ENCODE results near the gene GAPDHS. TPM values are rescaled to one million over a fixed set of nuclear protein-coding genes. Genes with fewer than 3 reads are reported as not detected.

Gene GAPDHS
- total RNA-seq, 1 experiment from 2014 or later = not detected

DNA sequence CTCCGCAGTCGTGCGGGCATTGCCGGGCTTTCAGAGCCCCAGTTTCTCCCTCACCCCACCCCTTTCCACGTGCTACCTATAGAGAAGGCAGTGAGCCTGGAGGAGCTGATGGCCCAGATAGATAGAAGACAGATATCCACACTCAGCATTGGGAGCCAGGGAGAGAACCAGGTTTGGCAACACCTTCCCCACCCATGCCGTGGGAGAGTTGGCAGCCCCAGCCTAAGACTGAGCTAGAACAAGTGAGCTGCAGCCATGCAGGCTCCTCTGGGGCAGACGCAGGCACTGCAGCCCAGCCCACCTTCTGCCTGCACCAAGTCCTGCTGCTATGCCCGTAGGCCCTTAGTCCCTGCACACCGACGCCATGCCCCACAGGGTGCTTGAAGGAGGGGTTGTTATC is 32.6 kb upstream of the GAPDHS start:
- no peak for TF ChIP-seq REST (IDR thresholded peaks at IDR 0.05; ENCODE audit: insufficient read depth in 1 of 2, low read depth in 2 of 2, low read length in 1 of 2)
- TF ChIP-seq POLR2AphosphoS5 (IDR thresholded peaks at IDR 0.05; ENCODE audit: low read depth, low read length) = no peak
- no peak for TF ChIP-seq SIN3A (IDR thresholded peaks at IDR 0.05; ENCODE audit: borderline replicate concordance, insufficient read depth, low read depth, low read length)
- TF ChIP-seq, protein P1, sequence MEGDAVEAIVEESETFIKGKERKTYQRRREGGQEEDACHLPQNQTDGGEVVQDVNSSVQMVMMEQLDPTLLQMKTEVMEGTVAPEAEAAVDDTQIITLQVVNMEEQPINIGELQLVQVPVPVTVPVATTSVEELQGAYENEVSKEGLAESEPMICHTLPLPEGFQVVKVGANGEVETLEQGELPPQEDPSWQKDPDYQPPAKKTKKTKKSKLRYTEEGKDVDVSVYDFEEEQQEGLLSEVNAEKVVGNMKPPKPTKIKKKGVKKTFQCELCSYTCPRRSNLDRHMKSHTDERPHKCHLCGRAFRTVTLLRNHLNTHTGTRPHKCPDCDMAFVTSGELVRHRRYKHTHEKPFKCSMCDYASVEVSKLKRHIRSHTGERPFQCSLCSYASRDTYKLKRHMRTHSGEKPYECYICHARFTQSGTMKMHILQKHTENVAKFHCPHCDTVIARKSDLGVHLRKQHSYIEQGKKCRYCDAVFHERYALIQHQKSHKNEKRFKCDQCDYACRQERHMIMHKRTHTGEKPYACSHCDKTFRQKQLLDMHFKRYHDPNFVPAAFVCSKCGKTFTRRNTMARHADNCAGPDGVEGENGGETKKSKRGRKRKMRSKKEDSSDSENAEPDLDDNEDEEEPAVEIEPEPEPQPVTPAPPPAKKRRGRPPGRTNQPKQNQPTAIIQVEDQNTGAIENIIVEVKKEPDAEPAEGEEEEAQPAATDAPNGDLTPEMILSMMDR (IDR thresholded peaks at IDR 0.05) = no peak
- no peak for TF ChIP-seq TCF7L2 (IDR thresholded peaks at IDR 0.05; ENCODE audit: low read depth, low read length)
- intact Hi-C loops (cut with micrococcal nuclease; ENCODE audit: unreplicated experiment) (no loop called here), in situ Hi-C loops (cut with HindIII; ENCODE audit: low pct_unique_long_range_greater_than_20kb, low sequenced_read_pairs) (no loop called here)
- DNase-seq (ENCODE audit: low read depth, low spot score) = no peak
- Histone ChIP-seq H3K27ac (ENCODE audit: low read length) (no peak overlapping the region), H3K27me3 (ENCODE audit: control insufficient read depth, insufficient read depth, low read length) (peaks cover 4% of the 10 kb centered on the region; the same call in 1 of the 2 replicates), H3K4me3 (ENCODE audit: low read depth in 2 of 2, low read length in 2 of 2) (no peak overlapping the region), H3K9me3 (ENCODE audit: control insufficient read depth, insufficient read depth, low read depth, low read length) (no peaks in the 10 kb centered on the region), H3K36me3 (ENCODE audit: control insufficient read depth, insufficient read depth, low read length) (no peaks in the 10 kb centered on the region), H3K4me1 (ENCODE audit: control insufficient read depth, insufficient read depth, low read length) (no peaks in the 10 kb centered on the region)
- ChIA-PET POLR2A (no interaction called here), CTCF (no interaction called here)
- no TSS peak for BruUV-seq (replicated peaks)
- ATAC-seq = no peak

GRCh38 chr19:35501684-35502083 is 31.6 kb upstream of the GAPDHS start:
- Histone ChIP-seq H3K27me3 (ENCODE audit: control insufficient read depth, insufficient read depth, low read length) (peaks cover 4% of the 10 kb centered on the region; the same call in 1 of the 2 replicates), H3K9me3 (ENCODE audit: control insufficient read depth, insufficient read depth, low read depth, low read length) (no peaks in the 10 kb centered on the region), H3K36me3 (ENCODE audit: control insufficient read depth, insufficient read depth, low read length) (no peaks in the 10 kb centered on the region), H3K4me3 (ENCODE audit: low read depth in 2 of 2, low read length in 2 of 2) (no peak overlapping the region), H3K4me1 (ENCODE audit: control insufficient read depth, insufficient read depth, low read length) (no peaks in the 10 kb centered on the region), H3K27ac (ENCODE audit: low read length) (no peak overlapping the region)
- no TSS peak for BruUV-seq (replicated peaks)
- in situ Hi-C loops (cut with HindIII; ENCODE audit: low pct_unique_long_range_greater_than_20kb, low sequenced_read_pairs) (no loop called here), intact Hi-C loops (cut with micrococcal nuclease; ENCODE audit: unreplicated experiment) (no loop called here)
- ATAC-seq (0 out of 2 replicates have a peak, but pooled peaks have one; percentile 4), DNase-seq (ENCODE audit: low read depth, low spot score) (no peak)
- ChIA-PET CTCF (no interaction called here), POLR2A (no interaction called here)
- no peak for TF ChIP-seq POLR2AphosphoS5 (IDR thresholded peaks at IDR 0.05; ENCODE audit: low read depth, low read length)
- TF ChIP-seq, protein P1 (IDR thresholded peaks at IDR 0.05) = no peak
- no peak for TF ChIP-seq TCF7L2 (IDR thresholded peaks at IDR 0.05; ENCODE audit: low read depth, low read length)
- no peak for TF ChIP-seq SIN3A (IDR thresholded peaks at IDR 0.05; ENCODE audit: borderline replicate concordance, insufficient read depth, low read depth, low read length)
- TF ChIP-seq REST (IDR thresholded peaks at IDR 0.05; ENCODE audit: insufficient read depth in 1 of 2, low read depth in 2 of 2, low read length in 1 of 2) = no peak

Measured in Panc1 (cell line).